Kidney tubule cell (primary cell): ENCODE data around the gene UPK3A.

Experiments used
- DNase-seq: peaks from one replicate; pipeline ENCODE4 v3.0.0-alpha.2; 2018; ENCODE audit warnings: low spot score

The UPK3A gene

DNA sequence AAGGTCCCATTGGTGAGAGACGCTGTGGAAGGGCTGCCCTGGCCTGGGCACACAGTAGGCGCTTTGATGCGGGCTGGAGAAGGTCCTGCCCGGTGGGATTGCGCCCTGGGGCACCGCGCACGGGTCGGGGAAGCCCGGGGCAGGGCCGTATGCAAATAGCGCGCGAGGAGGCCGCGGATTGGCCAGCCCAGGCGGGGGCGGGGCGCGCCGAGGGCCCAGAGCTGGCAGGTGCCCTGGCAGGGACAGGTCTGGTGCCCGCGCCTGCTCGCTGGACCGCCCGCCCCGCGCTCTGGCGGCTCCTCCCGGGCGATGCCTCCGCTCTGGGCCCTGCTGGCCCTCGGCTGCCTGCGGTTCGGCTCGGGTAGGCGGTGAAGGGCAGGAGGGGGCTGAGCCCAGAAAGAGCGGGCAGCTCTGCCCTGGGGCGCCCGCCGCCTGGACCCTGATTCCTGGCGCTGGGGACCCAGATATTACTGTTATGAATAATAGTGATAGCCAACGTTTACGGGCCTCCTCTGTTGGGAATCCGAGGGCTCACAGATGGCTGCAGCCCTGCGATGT is at the start of gene UPK3A:
Gene UPK3A (plus strand): TSS at position 245 of the 558 bp plus-strand sequence. CDS start 65 bp downstream, at position 310.
- peak; percentile 58 for DNase-seq

DNA sequence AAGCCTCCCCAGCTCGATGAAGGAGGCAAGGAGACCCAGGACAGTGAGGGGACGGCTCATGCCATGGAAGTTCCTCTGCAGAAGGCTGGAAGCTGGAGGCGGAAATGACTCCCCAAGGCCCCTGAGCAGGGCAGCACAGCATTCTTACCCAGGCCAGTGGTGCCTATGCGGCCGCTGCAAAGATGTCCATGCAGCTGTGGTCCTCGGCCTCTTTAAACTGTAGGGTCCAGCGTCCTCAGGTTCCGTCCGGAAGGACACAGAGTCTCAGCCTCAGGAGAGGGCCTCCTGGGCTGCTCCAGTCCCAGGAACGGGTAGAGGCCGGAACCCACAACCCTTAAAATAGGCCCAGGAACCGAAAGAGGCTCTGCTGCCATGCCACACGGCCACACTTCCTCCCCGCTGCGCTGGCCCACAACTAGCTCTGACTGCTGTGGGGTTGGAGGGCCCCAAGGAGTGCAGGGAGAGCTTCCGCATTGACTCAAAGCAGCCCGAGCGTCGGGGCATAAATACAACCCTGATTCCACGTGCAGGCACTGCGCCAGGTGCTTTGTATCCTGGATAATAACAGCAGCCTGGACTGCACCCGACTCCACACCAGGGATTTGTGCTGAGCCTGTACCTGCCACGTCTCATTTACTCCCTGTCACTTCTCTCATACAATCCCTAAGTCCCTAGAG is 49.5 kb upstream of the UPK3A start:
- DNase-seq, result no peak

- DNase-seq, result no peak
These were observed 48.9 kb upstream of the UPK3A start for GRCh38 chr22:45235851-45236342.

GRCh38 chr22:45237065-45237990 is 47.4 kb upstream of the UPK3A start:
- peak; percentile 59 for DNase-seq

DNA sequence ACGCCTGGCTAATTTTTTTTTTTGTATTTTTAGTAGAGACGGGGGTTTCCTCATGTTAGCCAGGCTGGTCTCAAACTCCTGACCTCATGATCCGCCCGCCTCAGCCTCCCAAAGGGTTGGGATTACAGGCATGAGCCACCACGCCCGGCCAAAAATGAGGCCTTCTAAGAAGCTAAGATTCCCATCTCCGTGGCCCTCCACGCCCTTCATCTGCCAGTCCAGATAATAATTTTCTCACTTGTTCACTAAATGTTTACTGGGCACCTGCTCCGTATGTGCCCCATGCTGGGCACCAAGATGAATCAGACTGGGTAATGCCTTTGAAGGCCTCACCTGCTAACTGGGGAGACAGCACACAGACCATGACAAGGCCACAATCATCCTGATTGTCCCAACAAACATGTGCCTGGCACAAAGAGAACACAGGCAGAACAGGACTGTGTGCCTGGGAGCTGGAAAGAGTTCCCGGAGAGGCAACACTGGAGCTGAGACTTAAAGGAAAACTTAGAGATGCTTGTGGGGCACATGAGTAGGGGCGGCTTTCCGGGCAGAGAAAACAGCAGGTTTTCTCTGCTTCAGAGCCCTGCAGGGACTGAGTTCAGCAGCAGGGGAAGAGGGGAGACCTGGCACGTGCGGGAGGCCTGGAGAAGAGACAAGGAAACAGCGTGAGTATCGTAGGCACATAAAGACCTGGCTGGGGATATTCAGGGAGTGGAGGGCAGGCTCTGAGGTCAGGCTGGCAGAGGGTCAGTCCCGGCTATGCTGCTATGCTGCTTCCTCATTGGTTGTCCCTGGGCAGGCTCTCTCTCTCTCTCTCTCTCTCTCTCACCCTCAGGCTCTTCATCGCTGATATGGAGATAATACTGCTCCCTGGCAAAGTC is 46.4 kb upstream of the UPK3A start:
- no peak for DNase-seq

- no peak for DNase-seq
These were observed 45.6 kb upstream of the UPK3A start for GRCh38 chr22:45238957-45239680.

- no peak for DNase-seq
These were observed 45.1 kb upstream of the UPK3A start for GRCh38 chr22:45239681-45240051.

DNA sequence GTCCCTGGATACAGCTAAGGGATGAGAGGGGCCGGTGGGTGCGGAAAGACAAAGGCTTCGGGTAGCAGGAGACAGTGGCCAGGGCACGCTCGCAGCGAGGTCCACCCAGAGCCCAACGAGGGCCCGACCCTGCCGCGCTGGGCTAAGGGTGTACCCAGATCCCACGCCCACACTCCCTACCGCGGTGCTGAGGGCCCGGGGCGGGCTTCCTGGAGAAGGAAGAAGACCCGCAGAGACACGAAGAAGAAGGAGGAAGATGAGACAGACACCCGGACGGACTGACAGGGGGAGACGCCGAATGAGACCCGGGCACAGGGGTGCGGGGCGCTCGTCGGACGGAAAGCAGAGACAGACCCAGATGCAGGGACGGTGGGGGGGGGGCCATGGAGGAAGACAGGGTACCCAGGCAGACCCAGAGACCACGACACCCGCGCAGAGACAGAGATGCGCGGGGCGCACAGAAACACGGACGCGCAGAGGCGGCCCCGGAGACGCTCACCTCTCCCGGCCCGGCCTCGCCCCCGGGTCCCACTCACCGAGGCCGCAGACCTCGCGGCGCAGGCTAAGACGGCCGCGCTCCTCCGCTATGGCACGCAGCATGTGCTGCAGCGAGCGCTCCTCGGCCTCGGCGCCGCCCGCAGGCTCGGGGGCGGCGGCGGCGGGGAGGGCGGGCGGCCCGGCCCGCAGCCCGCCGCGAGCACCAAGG is 44.5 kb upstream of the UPK3A start:
- peak; percentile 9 for DNase-seq

DNA sequence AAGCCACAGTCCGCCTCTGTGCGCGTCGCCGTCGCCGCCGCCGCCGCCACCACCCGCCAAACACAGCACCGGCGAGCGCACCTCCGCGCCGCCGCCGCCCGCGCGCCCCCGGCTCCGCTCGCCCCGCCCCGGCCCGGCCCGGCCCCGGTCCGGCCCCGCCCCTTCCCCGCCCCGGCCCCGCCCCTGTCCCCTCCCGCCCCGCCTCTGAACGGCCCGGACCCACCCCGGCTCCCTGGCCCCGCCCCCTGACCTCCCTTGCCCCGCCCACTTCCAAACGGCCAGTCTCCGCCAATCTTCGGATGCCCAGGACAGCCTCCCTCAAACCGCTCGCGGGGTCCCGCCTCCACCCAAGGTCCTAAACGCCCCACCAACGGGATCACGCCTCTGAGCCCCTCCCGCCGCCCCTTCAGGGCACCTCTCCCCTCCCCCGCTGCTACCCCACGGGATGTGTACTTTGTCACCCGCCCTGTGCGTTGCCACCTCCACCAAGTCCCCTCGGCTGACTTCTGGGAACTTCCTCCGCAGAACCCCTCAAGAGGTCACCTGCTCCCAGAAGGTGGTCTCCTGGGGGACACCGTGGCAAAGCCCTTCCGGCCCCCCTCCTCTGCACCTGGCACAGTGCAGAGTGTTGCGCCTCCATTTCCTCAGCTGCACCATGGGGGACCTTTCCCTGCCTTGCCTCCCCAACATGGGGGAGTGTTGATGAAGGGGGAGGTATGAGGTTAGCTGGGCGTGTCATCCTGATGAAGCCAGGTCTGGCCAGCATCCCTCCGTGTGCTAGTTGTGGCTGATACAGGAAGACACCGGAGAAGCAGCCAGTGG is 43.7 kb upstream of the UPK3A start, which contains the start of gene KIAA0930:
Gene KIAA0930 (minus strand): TSS at position 85 of the 822 bp plus-strand sequence. CDS start 191 bp downstream, outside the sequence.
- peak; percentile 62 for DNase-seq

GRCh38 chr22:45242778-45243191 is 42.0 kb upstream of the UPK3A start:
- DNase-seq, result peak; percentile 41

- no peak for DNase-seq
These were observed 39.8 kb upstream of the UPK3A start for GRCh38 chr22:45244916-45245315.

GRCh38 chr22:45246060-45246985 is 38.4 kb upstream of the UPK3A start:
- peak; percentile 99 for DNase-seq

GRCh38 chr22:45248832-45249561 is 35.8 kb upstream of the UPK3A start:
- peak; percentile 34 for DNase-seq

- DNase-seq, result no peak
These were observed 32.9 kb upstream of the UPK3A start for GRCh38 chr22:45251825-45252224.

- no peak for DNase-seq
These were observed 31.6 kb upstream of the UPK3A start for GRCh38 chr22:45253039-45253641.

DNA sequence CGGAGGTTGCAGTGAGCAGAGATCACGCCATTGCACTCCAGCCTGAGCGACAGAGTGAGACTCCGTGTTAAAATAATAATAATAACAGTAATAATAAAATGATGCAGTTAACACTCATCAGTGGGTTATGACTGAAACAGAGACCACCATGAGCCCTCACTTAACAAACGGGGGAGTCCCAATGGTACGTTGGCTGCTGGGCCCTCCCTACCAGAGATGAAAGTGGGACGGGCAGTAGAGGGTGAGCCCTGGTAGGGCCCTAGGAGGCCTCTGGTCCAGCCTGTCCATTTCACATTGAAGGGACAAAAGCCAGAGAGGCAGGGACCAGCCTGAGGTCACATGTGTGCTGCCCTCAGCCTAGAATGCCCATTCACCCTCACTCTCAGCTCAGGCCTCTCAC is 30.4 kb upstream of the UPK3A start:
- no peak for DNase-seq

DNA sequence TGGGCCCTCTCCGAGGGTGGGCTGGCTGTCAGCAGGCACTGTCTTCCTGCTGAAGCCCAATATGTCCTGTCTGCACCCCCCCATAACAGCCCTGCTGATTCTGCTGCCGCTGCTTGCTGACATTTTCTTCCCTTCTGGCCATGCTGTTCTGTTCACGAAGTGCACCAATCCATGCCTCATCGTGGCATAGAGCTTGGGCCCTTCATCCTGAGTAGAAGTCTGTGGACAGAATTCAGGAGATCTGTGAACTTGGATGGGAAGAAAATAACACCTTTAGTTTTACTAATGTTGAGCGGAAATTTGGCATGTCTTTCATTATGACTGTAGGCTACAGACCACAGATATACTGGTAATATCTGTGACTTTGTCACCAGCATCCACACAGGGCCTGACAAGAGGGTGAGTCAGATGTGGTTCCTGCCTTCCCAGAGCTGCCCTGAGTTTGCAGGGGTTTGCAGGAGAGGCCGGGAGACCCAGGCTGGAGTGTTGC is 29.9 kb upstream of the UPK3A start:
- DNase-seq, result peak; percentile 13
